Natural killer cell (primary cell): ENCODE data around the gene APIP. TPM values are rescaled to one million over a fixed set of nuclear protein-coding genes. Genes with fewer than 3 reads are reported as not detected.

ENCODE experiments used
- ATAC-seq, 3 donors: fragments of 150-1000 bp in 2 of 3; fragments of 200-7000 bp in 1 of 3; cut with Tn5 transposase; 1 replicate in 1 of 3; 2 replicates in 2 of 3; pipeline ENCODE4 v1.10.0; 2021; ENCODE audit warnings: mild to moderate bottlenecking in 2 of 3, moderate library complexity in 2 of 3
- DNase-seq, 2 donors: peaks; one replicate each; pipeline versions ENCODE4 v3.0.0 to v3.0.0-alpha.2; 2013 to 2021; ENCODE audit warnings: mixed read lengths in 1 of 2
- H3K27ac ChIP-seq: one replicate; pipeline ENCODE4 v1.5.1; 2013; ENCODE audit warnings: mild to moderate bottlenecking, low read length
- H3K27me3 ChIP-seq: one replicate; pipeline ENCODE4 v1.6.1; 2013; ENCODE audit warnings: low read length; ENCODE audit not compliant: control insufficient read depth, insufficient read depth
- H3K36me3 ChIP-seq: one replicate; pipeline ENCODE4 v1.6.1; 2013; ENCODE audit warnings: low read length; ENCODE audit not compliant: control insufficient read depth, insufficient read depth
- H3K4me1 ChIP-seq: one replicate; pipeline ENCODE4 v1.6.1; 2013; ENCODE audit warnings: low read length; ENCODE audit not compliant: control insufficient read depth, insufficient read depth
- H3K4me3 ChIP-seq: one replicate; pipeline ENCODE4 v1.5.1; 2013; ENCODE audit warnings: low read length
- H3K9me3 ChIP-seq: one replicate; pipeline ENCODE4 v1.6.1; 2013; ENCODE audit warnings: low read length; ENCODE audit not compliant: control insufficient read depth, insufficient read depth
- H3K27ac Mint-ChIP-seq, 2 donors: one replicate each; pipeline ENCODE4 v1.8.0; 2022; ENCODE audit warnings: mild to moderate bottlenecking in 2 of 2, mixed read lengths in 2 of 2, moderate library complexity in 1 of 2
- H3K27me3 Mint-ChIP-seq, 2 donors: one replicate each; pipeline ENCODE4 v1.8.0; 2022; ENCODE audit warnings: low read depth in 2 of 2, mixed read lengths in 2 of 2
- H3K36me3 Mint-ChIP-seq: one replicate; pipeline ENCODE4 v1.8.0; 2022; ENCODE audit warnings: mixed read lengths
- H3K4me1 Mint-ChIP-seq, 2 donors: one replicate each; pipeline ENCODE4 v1.8.0; 2022; ENCODE audit warnings: mixed read lengths in 2 of 2
- H3K4me3 Mint-ChIP-seq: one replicate; pipeline ENCODE4 v1.8.0; 2022; ENCODE audit warnings: mild to moderate bottlenecking, moderate library complexity, mixed read lengths
- H3K9me3 Mint-ChIP-seq, 2 donors: one replicate each; pipeline ENCODE4 v1.8.0; 2022; ENCODE audit warnings: mixed read lengths in 2 of 2
- CTCF ChIP-seq: fragments of 200-600 bp; IDR thresholded peaks from one replicate; pipeline ENCODE4 v1.8.0; 2022; ENCODE audit warnings: antibody characterized with exemption
- WGBS: methylation state at CpG from one replicate; pipeline ENCODE4 v1.1.7; 2013; ENCODE audit warnings: missing lambda C conversion rate; ENCODE audit not compliant: insufficient coverage; 5-methylcytosine and 5-hydroxymethylcytosine counted together
- intact Hi-C: fragments of 100-400 bp; cut with micrococcal nuclease; formaldehyde crosslinking; loops from one replicate; pipeline ENCODE4 v1.14.2; 2022
- total RNA-seq, 4 donors: library from RNA; stranded (reverse); fragments of 120-200 nt in 1 of 4; gene quantifications; one replicate each; pipeline versions ENCODE4 v1.2.3 to v1.2.4, GENCODE V29; 2013 to 2022

The APIP gene
- total RNA-seq, 3 donors from 2014 or later (not counting 1 experiment from before 2014, with no cell fraction given) = 6.6 to 9.4 (median 8.1) TPM

DNA sequence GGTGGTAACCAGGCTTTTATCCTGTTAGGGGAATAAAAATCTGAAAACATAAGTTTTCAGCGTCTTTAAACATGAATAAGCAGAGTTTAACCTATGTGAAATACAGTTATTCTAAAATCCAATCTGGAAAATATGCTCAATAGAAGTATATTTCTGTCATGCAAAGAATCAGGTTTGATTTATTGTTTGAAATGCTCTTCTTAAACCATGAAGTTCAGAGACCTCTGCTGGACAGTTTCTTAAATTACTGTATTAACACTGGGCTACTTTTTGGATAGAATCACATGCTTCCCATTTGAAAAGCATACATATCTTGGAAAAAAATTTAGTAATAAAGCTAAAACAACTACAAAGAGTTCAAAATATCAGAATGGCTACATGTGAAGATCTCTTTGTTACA lies 25.4 kb downstream of the APIP start:
- peak in 1 of 2 donors; percentile 50 for DNase-seq
- peak; percentile 36 for TF ChIP-seq CTCF

GRCh38 chr11:34890089-34890488 lies 26.1 kb downstream of the APIP start:
- no peak overlapping the region for H3K4me3 Mint-ChIP-seq
- Histone ChIP-seq H3K9me3 (no peaks in the 10 kb centered on the region), H3K4me1 (no peaks in the 10 kb centered on the region), H3K27me3 (no peaks in the 10 kb centered on the region), H3K36me3 (peaks cover 6% of the 10 kb centered on the region), H3K4me3 (no peak overlapping the region), H3K27ac (no peak overlapping the region)
- TF ChIP-seq CTCF = no peak
- H3K27ac Mint-ChIP-seq = no peak overlapping the region
- no peak for DNase-seq
- no peaks in the 10 kb centered on the region for H3K27me3 Mint-ChIP-seq
- H3K9me3 Mint-ChIP-seq = no peaks in the 10 kb centered on the region
- H3K36me3 Mint-ChIP-seq = no peaks in the 10 kb centered on the region
- H3K4me1 Mint-ChIP-seq = no peaks in the 10 kb centered on the region
- no peak for ATAC-seq
- WGBS = no CpG with 5 or more reads among the region's 2 CpGs
- intact Hi-C loops = no loop called here

More for the DNA sequence above, 25.4 kb downstream of the APIP start:
- 60% methylated on average over 1 of the region's 1 CpG for WGBS
- Histone ChIP-seq H3K27ac (no peak overlapping the region), H3K4me1 (no peaks in the 10 kb centered on the region), H3K4me3 (no peak overlapping the region), H3K9me3 (no peaks in the 10 kb centered on the region), H3K36me3 (peaks cover 4% of the 10 kb centered on the region), H3K27me3 (no peaks in the 10 kb centered on the region)
- ATAC-seq = peak in 1 of 3 donors; percentile 32
- H3K4me1 Mint-ChIP-seq = no peaks in the 10 kb centered on the region
- no peaks in the 10 kb centered on the region for H3K9me3 Mint-ChIP-seq
- no peaks in the 10 kb centered on the region for H3K27me3 Mint-ChIP-seq
- no peak overlapping the region for H3K27ac Mint-ChIP-seq
- H3K36me3 Mint-ChIP-seq = no peaks in the 10 kb centered on the region
- H3K4me3 Mint-ChIP-seq = no peak overlapping the region
- intact Hi-C loops = loop anchor here (1.0 kb wide), 1 partner anchor 305 kb away; no protein-coding TSS in a partner anchor

DNA sequence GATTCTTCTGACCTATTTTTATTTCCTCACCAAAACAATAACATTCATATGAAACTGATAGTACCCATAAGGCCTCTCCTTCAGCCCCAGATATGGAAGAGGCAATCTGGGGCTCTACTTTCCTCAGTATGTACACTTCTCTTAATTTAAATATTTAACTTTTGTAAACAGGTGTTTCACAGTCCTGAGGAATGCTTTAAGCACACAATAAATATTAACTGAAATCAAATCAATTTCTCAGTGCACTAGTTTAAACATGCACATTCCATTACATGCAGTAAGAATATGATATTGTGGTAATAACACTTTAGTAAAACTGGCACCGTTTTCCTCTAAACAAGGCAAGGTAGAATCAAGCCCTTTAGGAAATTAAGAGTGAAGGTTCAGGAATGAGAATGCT lies 28.9 kb downstream of the APIP start:
- H3K4me1 ChIP-seq = no peaks in the 10 kb centered on the region
- no peaks in the 10 kb centered on the region for H3K9me3 ChIP-seq
- 100% methylated on average over 1 of the region's 1 CpG for WGBS
- no peak for ATAC-seq
- H3K27ac ChIP-seq = no peak overlapping the region
- H3K4me3 ChIP-seq = no peak overlapping the region
- H3K27me3 Mint-ChIP-seq = no peaks in the 10 kb centered on the region
- no peaks in the 10 kb centered on the region for H3K4me1 Mint-ChIP-seq
- no peak for DNase-seq
- H3K4me3 Mint-ChIP-seq = no peak overlapping the region
- intact Hi-C loops = no loop called here
- H3K27me3 ChIP-seq = no peaks in the 10 kb centered on the region
- peaks cover 11% of the 10 kb centered on the region for H3K36me3 ChIP-seq
- H3K27ac Mint-ChIP-seq = no peak overlapping the region
- H3K9me3 Mint-ChIP-seq = no peaks in the 10 kb centered on the region
- TF ChIP-seq CTCF = no peak
- H3K36me3 Mint-ChIP-seq = no peaks in the 10 kb centered on the region

DNA sequence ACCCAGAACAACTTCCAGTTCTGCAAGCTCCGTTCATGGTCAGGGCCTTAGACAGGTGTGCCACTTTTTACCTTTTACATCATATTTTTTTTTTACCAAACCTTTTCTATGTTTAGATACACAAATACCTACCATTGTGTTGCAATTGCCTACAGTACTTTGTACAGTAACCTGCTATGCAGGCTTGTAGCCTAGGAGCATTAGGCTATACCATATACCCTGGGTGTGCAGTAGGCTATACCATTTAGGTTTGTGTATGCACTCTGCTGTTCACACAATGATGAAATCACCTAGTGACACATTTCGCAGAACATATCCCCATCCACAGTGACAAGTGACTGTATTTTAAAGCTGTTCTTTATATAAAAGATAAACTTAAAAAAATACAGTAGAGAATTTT lies 29.6 kb downstream of the APIP start:
- 100% methylated on average over 2 of the region's 2 CpGs for WGBS
- Histone ChIP-seq H3K9me3 (no peaks in the 10 kb centered on the region), H3K36me3 (peaks cover 14% of the 10 kb centered on the region), H3K27me3 (no peaks in the 10 kb centered on the region), H3K27ac (no peak overlapping the region), H3K4me3 (no peak overlapping the region), H3K4me1 (no peaks in the 10 kb centered on the region)
- H3K27ac Mint-ChIP-seq = no peak overlapping the region
- ATAC-seq (no peak), DNase-seq (no peak)
- H3K9me3 Mint-ChIP-seq = no peaks in the 10 kb centered on the region
- no peaks in the 10 kb centered on the region for H3K4me1 Mint-ChIP-seq
- TF ChIP-seq CTCF = no peak
- intact Hi-C loops = no loop called here
- H3K36me3 Mint-ChIP-seq = no peaks in the 10 kb centered on the region
- H3K4me3 Mint-ChIP-seq = no peak overlapping the region
- H3K27me3 Mint-ChIP-seq = no peaks in the 10 kb centered on the region
